GM11168 (cell line): ENCODE data around the gene WDFY4.

ENCODE experiments used
- in situ Hi-C: fragments of 300-500 bp; cut with MboI; formaldehyde crosslinking; loops from one replicate; pipeline ENCODE4 v1.12.0; 2022; ENCODE audit warnings: low sequenced_read_pairs; ENCODE audit not compliant: unreplicated experiment

Gene WDFY4

DNA sequence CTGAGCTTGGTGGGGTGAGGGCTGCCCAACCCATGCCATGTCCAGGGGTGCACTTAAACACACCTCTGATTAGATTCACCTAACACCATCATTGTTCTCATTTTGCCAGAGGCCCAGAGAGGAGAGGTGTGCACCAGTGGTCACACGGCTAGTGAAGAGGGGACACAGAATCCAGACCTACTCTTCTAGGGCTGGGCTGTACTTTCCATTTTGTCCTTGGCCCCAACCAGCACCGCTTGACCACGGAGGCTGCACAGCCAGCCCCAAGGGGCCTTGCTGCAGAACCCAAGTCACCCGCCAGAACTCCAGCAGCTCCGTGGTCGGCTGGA lies 246 bp upstream of the WDFY4 start:
- in situ Hi-C loops, result no loop called here

- in situ Hi-C loops, result no loop called here
Measured at GRCh38 chr10:48685731-48686130, 1.1 kb downstream of the WDFY4 start.

GRCh38 chr10:48690791-48691660 lies 6.4 kb downstream of the WDFY4 start:
- in situ Hi-C loops, result no loop called here

DNA sequence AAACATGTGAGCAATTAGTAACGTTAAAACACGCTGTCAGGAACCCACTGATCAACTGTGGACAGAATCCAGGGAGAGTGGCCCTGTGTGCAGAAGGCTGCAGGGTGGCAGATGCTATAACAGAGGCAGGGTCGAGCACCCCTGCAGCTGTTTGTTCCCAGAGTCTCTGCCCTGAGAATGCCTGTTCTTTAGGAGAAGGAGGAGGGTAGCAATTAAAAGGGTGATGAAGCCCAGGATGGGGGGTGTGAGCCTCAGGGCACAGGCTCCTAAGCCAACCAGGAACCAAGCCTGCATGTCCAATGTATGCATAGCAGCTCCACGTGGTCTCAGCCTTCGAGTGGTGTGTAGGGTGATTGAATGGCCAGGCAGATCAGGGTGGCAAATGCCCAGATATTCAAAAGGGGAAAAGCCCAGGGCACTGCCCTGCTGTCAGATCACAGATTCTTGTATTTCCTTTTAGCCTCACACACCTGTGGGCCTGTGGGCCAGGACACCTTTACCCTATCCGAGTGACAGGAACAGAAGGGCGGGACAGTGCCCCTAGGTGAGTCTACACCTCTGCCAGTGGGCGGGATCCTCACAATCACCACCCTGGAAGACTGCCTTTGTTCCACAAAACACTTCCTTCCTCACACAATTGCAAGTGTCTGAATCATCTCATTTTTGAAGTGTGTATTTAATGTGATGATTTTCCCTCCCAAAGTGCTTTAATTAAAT lies 7.3 kb downstream of the WDFY4 start:
- in situ Hi-C loops, result no loop called here

- in situ Hi-C loops, result no loop called here
Measured at GRCh38 chr10:48692748-48693147, 8.1 kb downstream of the WDFY4 start.

DNA sequence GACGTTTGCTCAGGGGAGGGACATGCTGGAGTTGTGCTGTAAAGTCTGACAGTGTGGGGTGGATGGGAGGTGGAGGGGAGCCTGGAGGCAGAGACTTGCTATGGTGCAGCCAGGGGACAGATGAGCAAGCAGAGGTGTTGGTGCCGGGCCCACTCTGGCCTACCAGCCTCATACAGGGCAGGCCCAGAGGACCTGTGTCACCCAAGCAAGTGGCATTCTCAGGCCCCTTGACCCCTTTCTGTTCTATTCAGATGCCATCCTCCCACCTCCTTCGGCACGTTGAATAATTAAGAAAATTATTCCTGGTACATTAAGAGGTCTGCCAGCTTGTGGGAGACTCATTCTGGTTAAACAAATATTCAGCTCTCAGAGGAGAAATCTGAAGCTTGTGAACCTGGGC lies 8.5 kb downstream of the WDFY4 start:
- in situ Hi-C loops, result no loop called here

GRCh38 chr10:48694371-48695030 lies 9.8 kb downstream of the WDFY4 start:
- in situ Hi-C loops, result loop anchor here (5.0 kb wide), 1 partner anchor 32 kb away; no protein-coding TSS in a partner anchor

- in situ Hi-C loops, result loop anchor here (5.0 kb wide), 1 partner anchor 34 kb away; no protein-coding TSS in a partner anchor
Measured at GRCh38 chr10:48695636-48696534, 11.2 kb downstream of the WDFY4 start.

GRCh38 chr10:48696535-48696873 lies 11.8 kb downstream of the WDFY4 start:
- in situ Hi-C loops, result loop anchor here (5.0 kb wide), 1 partner anchor 34 kb away; no protein-coding TSS in a partner anchor

GRCh38 chr10:48697091-48697490 lies 12.4 kb downstream of the WDFY4 start:
- in situ Hi-C loops, result loop anchor here (5.0 kb wide), 1 partner anchor 35 kb away; no protein-coding TSS in a partner anchor

DNA sequence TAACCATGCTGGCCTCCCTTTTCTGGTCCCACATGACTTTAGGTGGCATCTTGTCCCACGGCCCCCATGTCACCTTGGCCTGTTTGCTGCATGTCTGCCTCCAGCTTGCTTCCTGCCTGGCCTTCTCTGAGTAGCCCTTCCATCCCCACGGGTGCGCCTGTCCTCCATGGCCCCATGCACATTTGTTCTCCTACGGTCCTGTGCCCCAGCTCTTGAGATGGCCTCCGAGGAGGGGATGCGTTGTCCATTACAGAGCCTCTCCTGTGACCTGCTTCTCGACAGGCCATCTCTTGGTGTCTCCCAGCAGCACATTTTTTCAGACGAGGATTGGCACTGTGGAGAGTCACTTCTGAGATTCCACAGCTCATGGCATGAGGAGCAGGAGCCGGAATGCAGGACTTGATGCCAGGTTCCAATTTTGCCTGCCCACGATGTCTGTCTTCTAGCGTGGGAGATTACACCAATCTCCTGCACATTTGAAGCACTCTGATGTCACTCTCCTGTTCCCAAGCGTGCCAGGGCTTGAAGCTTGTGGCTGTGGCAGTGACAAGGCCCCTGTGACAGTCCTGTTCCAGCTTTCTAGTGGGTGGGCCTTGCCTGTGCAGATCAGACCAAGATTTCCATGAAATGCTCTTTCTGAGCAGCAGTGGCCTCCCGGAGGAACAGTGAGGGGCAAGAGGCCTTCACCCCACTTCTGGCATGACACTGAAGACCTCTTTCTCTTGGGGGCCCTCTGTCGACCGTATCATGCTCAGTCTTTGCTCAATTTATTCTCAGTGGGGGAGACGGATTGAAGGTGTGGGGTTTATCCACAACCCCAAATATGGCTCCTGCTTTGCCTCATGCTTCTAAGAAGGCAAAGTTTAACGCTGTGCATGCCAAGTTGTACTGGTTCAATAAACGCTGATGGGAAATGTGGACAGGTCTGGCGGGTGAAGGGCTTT lies 13.4 kb downstream of the WDFY4 start:
- in situ Hi-C loops, result loop anchor here (5.0 kb wide), 1 partner anchor 36 kb away; no protein-coding TSS in a partner anchor

GRCh38 chr10:48699011-48699627 lies 14.4 kb downstream of the WDFY4 start:
- in situ Hi-C loops, result loop anchor here (5.0 kb wide), 1 partner anchor 37 kb away; no protein-coding TSS in a partner anchor

- in situ Hi-C loops, result no loop called here
Measured at GRCh38 chr10:48700071-48700470, 15.4 kb downstream of the WDFY4 start.

GRCh38 chr10:48700493-48700892 lies 15.8 kb downstream of the WDFY4 start:
- in situ Hi-C loops, result no loop called here

- in situ Hi-C loops, result no loop called here
Measured at GRCh38 chr10:48701139-48701901, 16.6 kb downstream of the WDFY4 start.

GRCh38 chr10:48701941-48702340 lies 17.3 kb downstream of the WDFY4 start:
- in situ Hi-C loops, result no loop called here

DNA sequence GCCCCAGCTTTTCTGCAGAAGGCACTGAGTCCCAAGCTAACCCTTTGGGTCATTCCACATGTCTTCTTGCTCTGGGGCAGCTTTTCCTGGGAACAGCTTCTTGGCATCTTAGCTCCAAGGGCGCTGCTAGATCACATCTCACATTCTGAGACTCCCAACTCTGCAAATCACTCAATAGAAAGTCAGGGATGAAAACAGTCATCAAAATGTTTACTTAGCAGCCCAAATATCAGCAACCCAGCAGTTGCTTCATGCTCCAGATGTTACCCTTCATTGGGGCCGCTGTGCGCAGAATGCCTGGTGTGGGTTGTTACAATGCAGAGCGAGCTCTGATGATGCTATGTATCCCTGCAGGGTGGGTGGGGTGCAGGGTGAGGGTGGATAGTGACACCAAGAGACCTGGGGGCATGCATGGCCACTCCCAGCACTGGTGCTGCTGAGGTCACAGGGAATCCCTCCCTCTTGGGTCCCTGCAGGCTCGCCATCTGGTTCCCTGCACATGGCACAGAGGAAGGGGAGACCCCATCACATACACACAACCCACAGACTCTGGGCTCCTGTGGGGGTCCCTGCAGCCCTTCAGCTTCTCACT lies 19.0 kb downstream of the WDFY4 start:
- in situ Hi-C loops, result no loop called here
